GM21737 (cell line): ENCODE data around the gene ATP8A1.

Experiments
- ATAC-seq: cut with Tn5 transposase; IDR thresholded peaks from one replicate; pipeline ENCODE4 v1.9.1; 2021; ENCODE audit warnings: mild to moderate bottlenecking, moderate library complexity; ENCODE audit not compliant: unreplicated experiment

Gene ATP8A1

GRCh38 chr4:42425146-42426065, 231.5 kb downstream of the ATP8A1 start:
- no peak for ATAC-seq

DNA sequence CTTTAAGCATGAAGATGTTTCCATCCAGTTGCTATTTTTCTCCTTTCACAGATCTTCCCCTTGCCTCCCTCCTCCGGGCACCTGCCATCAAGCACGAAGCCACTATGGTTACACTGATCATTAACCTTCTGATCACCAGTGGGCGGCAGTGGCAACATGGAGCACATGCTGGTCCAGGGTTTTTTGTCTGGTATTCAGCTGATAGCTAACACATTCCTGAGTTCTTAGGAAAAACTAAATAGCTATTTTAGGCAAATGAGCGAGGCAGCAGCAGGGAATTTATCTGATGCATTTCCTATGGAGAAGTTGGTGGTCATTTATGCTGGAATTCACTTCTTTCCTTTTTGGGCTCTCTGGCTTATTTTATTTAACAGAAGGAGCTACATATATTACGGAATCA, 236.8 kb downstream of the ATP8A1 start:
- ATAC-seq, result no peak

GRCh38 chr4:42417550-42417949, 239.4 kb downstream of the ATP8A1 start:
- no peak for ATAC-seq

DNA sequence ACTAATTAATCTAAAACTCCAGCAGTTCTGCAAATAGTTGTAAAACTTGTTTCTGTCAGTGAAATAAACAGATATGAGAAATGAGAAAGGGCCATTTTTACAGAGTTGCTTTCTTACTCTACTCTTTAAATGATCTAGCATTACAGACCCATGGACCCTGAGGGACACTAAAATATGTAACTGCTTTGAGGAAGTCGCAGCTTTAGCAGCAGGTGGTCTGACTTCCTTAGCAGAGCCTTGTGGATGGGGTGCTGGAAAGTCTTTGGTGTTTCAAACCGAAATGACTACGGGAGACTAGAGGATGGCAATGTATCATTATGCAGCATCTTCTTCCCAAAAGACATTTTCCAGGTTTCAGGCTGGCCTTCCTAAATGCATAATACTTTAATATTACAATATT, 240.9 kb downstream of the ATP8A1 start:
- ATAC-seq, result no peak

DNA sequence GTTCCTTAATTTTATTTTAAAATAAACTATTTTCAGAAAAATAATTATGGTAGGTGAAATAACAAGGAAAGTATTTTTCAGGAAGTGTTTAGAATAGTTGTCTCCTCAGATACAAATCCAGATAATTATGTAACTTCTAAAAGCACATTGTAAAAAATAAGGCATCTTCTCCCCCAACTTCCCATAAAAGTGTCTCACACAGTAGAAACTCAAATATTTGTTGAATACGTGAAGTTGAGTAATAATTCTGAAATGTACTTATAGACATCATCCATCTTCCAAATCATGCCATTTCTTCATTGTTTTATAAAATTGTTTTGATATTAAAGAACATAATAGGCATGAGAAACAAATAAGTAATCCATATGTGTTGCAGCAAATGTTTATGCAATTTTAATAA, 241.6 kb downstream of the ATP8A1 start:
- no peak for ATAC-seq

GRCh38 chr4:42412251-42412650, 244.7 kb downstream of the ATP8A1 start:
- ATAC-seq, result no peak

GRCh38 chr4:42411803-42412202, 245.1 kb downstream of the ATP8A1 start:
- no peak for ATAC-seq

DNA sequence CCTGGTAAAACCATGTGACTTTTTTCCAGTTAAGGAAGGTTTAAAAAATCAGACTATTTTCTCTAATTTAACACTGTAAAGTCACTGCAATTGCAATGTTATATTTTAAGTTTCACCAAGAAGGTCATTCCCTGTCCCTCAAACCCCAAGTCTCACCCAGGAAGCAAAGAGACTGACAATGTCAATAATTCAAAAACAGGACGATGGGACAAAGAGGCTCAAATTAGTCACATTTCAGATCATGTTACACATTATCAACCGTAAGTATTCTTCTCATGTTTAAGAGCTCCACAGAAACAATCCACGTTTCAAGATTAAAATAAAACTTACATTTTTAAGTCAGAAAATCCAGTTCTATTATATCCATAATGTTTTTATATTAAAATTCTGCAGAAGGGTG, 246.5 kb downstream of the ATP8A1 start:
- no peak for ATAC-seq

- no peak for ATAC-seq
Observed at GRCh38 chr4:42404001-42404400, 252.9 kb downstream of the ATP8A1 start.

GRCh38 chr4:42401171-42401570, 255.7 kb downstream of the ATP8A1 start:
- no peak for ATAC-seq

GRCh38 chr4:42399393-42399792, 257.5 kb downstream of the ATP8A1 start:
- ATAC-seq, result no peak

GRCh38 chr4:42398871-42399331, 258.0 kb downstream of the ATP8A1 start:
- no peak for ATAC-seq

DNA sequence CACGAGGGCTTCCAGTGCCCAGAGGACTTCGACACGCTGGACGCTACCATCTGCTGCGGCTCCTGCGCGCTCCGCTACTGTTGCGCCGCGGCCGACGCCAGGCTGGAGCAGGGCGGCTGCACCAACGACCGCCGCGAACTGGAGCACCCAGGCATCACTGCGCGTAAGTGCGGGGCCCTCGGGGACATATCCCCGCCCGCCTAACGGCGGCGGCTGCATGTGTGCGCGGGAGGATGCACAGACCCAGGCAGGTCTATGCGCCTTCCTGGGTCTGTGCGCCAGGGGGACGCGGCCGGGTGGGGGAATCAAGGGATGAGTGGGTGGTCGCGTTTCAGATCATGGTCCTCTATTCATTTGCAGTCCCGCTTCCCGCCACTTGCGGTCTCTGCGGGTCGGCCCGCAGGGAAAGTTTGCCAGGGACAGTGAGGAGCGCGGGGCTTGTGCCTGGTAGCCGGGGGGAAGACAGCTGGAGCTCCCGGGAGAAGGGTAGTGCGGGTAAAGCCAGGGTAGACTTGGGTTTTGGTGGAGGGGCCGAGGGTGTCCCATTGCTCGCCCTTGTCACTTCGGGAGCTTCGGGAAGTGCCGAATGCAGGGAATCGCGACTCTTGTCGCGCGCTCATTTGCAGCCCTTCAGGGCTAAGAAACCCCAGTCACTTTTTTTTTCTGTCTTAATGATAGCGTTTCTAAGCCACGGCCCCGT, 258.6 kb downstream of the ATP8A1 start:
- peak; percentile 44 for ATAC-seq

- ATAC-seq, result peak; percentile 30
Observed at GRCh38 chr4:42397635-42398170, 259.2 kb downstream of the ATP8A1 start.

GRCh38 chr4:42396752-42397634, 259.9 kb downstream of the ATP8A1 start, which contains the start of gene SHISA3:
Gene SHISA3 (plus strand): TSS chr4:42397488. CDS start chr4:42398057, 569 bp downstream.
- peak; percentile 37 for ATAC-seq

GRCh38 chr4:42396361-42396751, 260.5 kb downstream of the ATP8A1 start:
- ATAC-seq, result no peak

GRCh38 chr4:42395595-42395994, 261.3 kb downstream of the ATP8A1 start:
- no peak for ATAC-seq

- no peak for ATAC-seq
Observed at GRCh38 chr4:42392436-42392835, 264.5 kb downstream of the ATP8A1 start.

GRCh38 chr4:42391981-42392380, 264.9 kb downstream of the ATP8A1 start:
- ATAC-seq, result no peak

GRCh38 chr4:42391355-42391664, 265.6 kb downstream of the ATP8A1 start:
- no peak for ATAC-seq
